HepG2 (cell line): Measurements from ENCODE around the gene EGR2. TPM values are rescaled to one million over a fixed set of nuclear protein-coding genes. Genes with fewer than 3 reads are reported as not detected.

Source experiments
- CHD4 ChIP-seq: fragments of 200-600 bp; sonication (generic); IDR thresholded peaks from 2 replicates; pipeline ENCODE4 v1.7.0; 2017; ENCODE audit warnings: mild to moderate bottlenecking, low read length, borderline replicate concordance
- GZF1 ChIP-seq: sonication (generic); formaldehyde crosslinking; IDR thresholded peaks from 2 replicates; pipeline ENCODE4 v1.5.1; 2020; ENCODE audit warnings: mild to moderate bottlenecking, missing genetic modification reagents
- HMGXB4 ChIP-seq, 2 experiments: sonication (generic) in 1 of 2; formaldehyde crosslinking in 1 of 2; IDR thresholded peaks; 2 replicates each; pipeline versions ENCODE4 v1.4.0 to v1.6.1; 2018 to 2020; ENCODE audit warnings: missing genetic modification reagents in 2 of 2, borderline replicate concordance in 1 of 2, low read depth in 1 of 2, mild to moderate bottlenecking in 1 of 2, missing biosample characterization in 1 of 2
- MAF1 ChIP-seq: sonication (generic); formaldehyde crosslinking; IDR thresholded peaks from 2 replicates; pipeline ENCODE4 v1.5.0; 2020; ENCODE audit warnings: missing genetic modification reagents, borderline replicate concordance
- MATR3 ChIP-seq: sonication (generic); formaldehyde crosslinking; IDR thresholded peaks from 2 replicates; pipeline ENCODE4 v1.4.0; 2020; ENCODE audit warnings: missing genetic modification reagents
- MXD3 ChIP-seq: IDR thresholded peaks from 2 replicates; pipeline ENCODE4 v1.6.1; 2016; ENCODE audit warnings: mild to moderate bottlenecking, missing biosample characterization, missing genetic modification reagents
- TBP ChIP-seq: sonication (generic); formaldehyde crosslinking; IDR thresholded peaks from 2 replicates; pipeline ENCODE4 v1.5.0; 2020; ENCODE audit warnings: missing genetic modification reagents
- TIGD3 ChIP-seq: sonication (generic); formaldehyde crosslinking; IDR thresholded peaks from 2 replicates; pipeline ENCODE4 v1.5.1; 2020; ENCODE audit warnings: mild to moderate bottlenecking, missing genetic modification reagents, borderline replicate concordance
- ZBTB1 ChIP-seq: sonication (generic); formaldehyde crosslinking; IDR thresholded peaks from 2 replicates; pipeline ENCODE4 v1.4.0; 2020; ENCODE audit warnings: missing genetic modification reagents, borderline replicate concordance
- ZC3H13 ChIP-seq: sonication (generic); formaldehyde crosslinking; IDR thresholded peaks from 2 replicates; pipeline ENCODE4 v1.8.1; 2023; ENCODE audit warnings: mild to moderate bottlenecking, missing genetic modification reagents, moderate library complexity
- ZKSCAN5 ChIP-seq: sonication (generic); formaldehyde crosslinking; IDR thresholded peaks from 2 replicates; pipeline ENCODE4 v1.5.1; 2020; ENCODE audit warnings: mild to moderate bottlenecking, missing genetic modification reagents
- ZNF253 ChIP-seq: sonication (generic); formaldehyde crosslinking; IDR thresholded peaks from 2 replicates; pipeline ENCODE4 v1.8.0; 2022; ENCODE audit warnings: mild to moderate bottlenecking, missing genetic modification reagents, borderline replicate concordance
- ZNF614 ChIP-seq: IDR thresholded peaks from 2 replicates; pipeline ENCODE4 v1.6.1; 2018; ENCODE audit warnings: missing biosample characterization, missing genetic modification reagents, inconsistent platforms, borderline replicate concordance
- ZNF766 ChIP-seq: sonication (generic); formaldehyde crosslinking; IDR thresholded peaks from 2 replicates; pipeline ENCODE4 v1.5.0; 2020; ENCODE audit warnings: missing genetic modification reagents, borderline replicate concordance
- ZNF770 ChIP-seq: sonication (generic); formaldehyde crosslinking; IDR thresholded peaks from 2 replicates; pipeline ENCODE4 v1.5.0; 2020; ENCODE audit warnings: mild to moderate bottlenecking, missing genetic modification reagents
- ZNF776 ChIP-seq: sonication (generic); formaldehyde crosslinking; IDR thresholded peaks from 2 replicates; pipeline ENCODE4 v1.4.0; 2020; ENCODE audit warnings: mild to moderate bottlenecking, missing genetic modification reagents
- ZNF891 ChIP-seq: sonication (generic); formaldehyde crosslinking; IDR thresholded peaks from 2 replicates; pipeline ENCODE4 v1.5.0; 2020; ENCODE audit warnings: mild to moderate bottlenecking, missing genetic modification reagents
- polyA plus RNA-seq, 8 experiments: library from polyadenylated mRNA; depleted of rRNA in 3 of 8; stranded (reverse) in 7 of 8; unstranded in 1 of 8; fragments of >200 nt; fragmentation: Illumina TruSeq in 4 of 8; extraction: Trizol in 4 of 8; gene quantifications; 2 replicates each; pipeline versions ENCODE4 v1.2.1 to v1.2.3, GENCODE V29; 2011 to 2016; ENCODE audit warnings: low read depth in 4 of 8, missing spikeins in 1 of 8, mixed read lengths in 1 of 8; ENCODE audit not compliant: insufficient read depth in 1 of 8
- total RNA-seq, 5 experiments: library from RNA; depleted of rRNA; stranded (reverse); fragments of >200 nt; fragmentation: Illumina TruSeq; extraction: Trizol; gene quantifications; 2 replicates each; pipeline ENCODE4 v1.2.3, GENCODE V29; 2016; ENCODE audit warnings: low read depth in 1 of 5

The EGR2 gene
- total and polyA plus RNA-seq, 2 of the 13 experiments (the other 11 are each of a cell fraction or from before 2014, with no cell fraction given): 0.11 to 0.15 TPM

- TF ChIP-seq HMGXB4 (CRISPR knock-in tag; IDR thresholded peaks at IDR 0.05; ENCODE audit: borderline replicate concordance in 1 of 2, low read depth in 1 of 2) (peak in 1 of 2 experiments; percentile 49; a peak in 1 of 4 replicates), ZNF614 (no peak), ZNF770 (no peak), ZNF253 (CRISPR knock-in tag) (peak; percentile 77; the same call in 1 of the 2 replicates), ZNF891 (peak; percentile 84; the same call in 1 of the 2 replicates), MXD3 (no peak), ZNF766 (0 out of 2 replicates have a peak, but pooled peaks have one; percentile 57), ZBTB1 (CRISPR knock-in tag) (no peak), TBP (CRISPR knock-in tag) (no peak), CHD4 (no peak), TIGD3 (CRISPR knock-in tag) (no peak), GZF1 (CRISPR knock-in tag) (no peak), ZKSCAN5 (CRISPR knock-in tag) (no peak), MATR3 (CRISPR knock-in tag) (no peak), MAF1 (CRISPR knock-in tag) (0 out of 2 replicates have a peak, but pooled peaks have one; percentile 45), ZNF776 (CRISPR knock-in tag) (peak; percentile 62; the same call in 1 of the 2 replicates), ZC3H13 (CRISPR knock-in tag) (peak; percentile 92)
These were observed 10.7 kb downstream of the EGR2 start (continued) for GRCh38 chr10:62805231-62806099.
